Adrenal gland (tissue), 5 donors: ENCODE measurements around the gene CAB39.

Experiments
- CTCF ChIP-seq, 6 experiments: fragments of 450-650 bp in 4 of 6; fragments of 200-600 bp in 2 of 6; sonication (generic) in 1 of 6; IDR thresholded peaks; 1 replicate in 5 of 6; 2 replicates in 1 of 6; pipeline versions ENCODE4 v1.5.1 to v1.8.0; 2016 to 2021; ENCODE audit warnings: antibody characterized with exemption in 6 of 6, mild to moderate bottlenecking in 2 of 6, moderate library complexity in 1 of 6
- POLR2A ChIP-seq, 2 donors: fragments of 450-650 bp; IDR thresholded peaks; one replicate each; pipeline ENCODE4 v1.6.1; 2017; ENCODE audit warnings: antibody characterized with exemption in 2 of 2, mild to moderate bottlenecking in 2 of 2, moderate library complexity in 1 of 2
- donor health status: DM: no; HTN: no; CAD: no.

DNA sequence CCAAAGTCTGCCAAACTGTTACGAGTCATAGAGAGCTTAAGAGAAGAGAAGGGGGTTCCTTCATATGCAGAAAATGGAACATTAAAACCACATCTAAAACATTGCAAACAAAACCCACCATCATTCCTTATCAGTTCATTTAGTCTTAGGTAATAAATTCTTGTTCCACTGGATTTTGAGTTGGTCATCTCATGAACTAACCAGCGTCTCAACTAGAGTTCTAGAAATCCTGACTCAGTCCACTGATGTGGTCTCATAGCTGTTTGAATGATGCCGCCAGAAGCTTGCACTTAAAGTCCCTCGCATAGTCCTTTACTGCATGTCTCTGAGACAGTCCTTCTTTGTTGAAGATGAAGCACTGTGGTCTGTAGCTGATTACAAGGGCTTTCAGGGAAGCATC is 15.0 kb upstream of the CAB39 start:
- TF ChIP-seq CTCF (IDR thresholded peaks at IDR 0.05) (no peak), POLR2A (IDR thresholded peaks at IDR 0.05) (no peak)
